DMS 273 (cell line): ENCODE results near the gene KRT34.
A peak's percentile ranks its signal among the peaks of the same experiment; 100 is the strongest.
"Not testable (repeated sequence)": the region's sequence is repeated elsewhere in the genome, so short reads cannot be mapped to it uniquely, and the experiment has no call there.

Source experiments
- DNase-seq: peaks from one replicate; lab custom pipeline; 2025; ENCODE audit not compliant: unreplicated experiment; lab: John Stamatoyannopoulos, UW

The KRT34 gene

GRCh38 chr17:41381943-41382342 lies at the start of gene KRT34:
KRT34 (minus strand) TSS chr17:41382306; CDS start chr17:41382246, 60 bp downstream.
- not testable (repeated sequence) for DNase-seq

- not testable (repeated sequence) for DNase-seq
Observed at GRCh38 chr17:41430376-41430775, 48.3 kb upstream of the KRT34 start.

GRCh38 chr17:41429667-41430066 lies 47.6 kb upstream of the KRT34 start:
- DNase-seq: no peak

- no peak for DNase-seq
Observed at GRCh38 chr17:41428591-41429291, 46.6 kb upstream of the KRT34 start.

- DNase-seq: no peak
Observed at GRCh38 chr17:41424111-41424635, 42.1 kb upstream of the KRT34 start, which contains the start of gene KRT37. KRT37 (minus strand) TSS chr17:41424585; CDS start chr17:41424523, 62 bp downstream.

- not testable (repeated sequence) for DNase-seq
Observed at GRCh38 chr17:41422586-41422985, 40.5 kb upstream of the KRT34 start.

GRCh38 chr17:41421617-41422016 lies 39.5 kb upstream of the KRT34 start:
- DNase-seq: no peak

GRCh38 chr17:41421116-41421515 lies 39.0 kb upstream of the KRT34 start:
- DNase-seq: no peak

GRCh38 chr17:41420134-41420533 lies 38.0 kb upstream of the KRT34 start:
- no peak for DNase-seq

GRCh38 chr17:41419716-41420115 lies 37.6 kb upstream of the KRT34 start:
- no peak for DNase-seq

- no peak for DNase-seq
Observed at GRCh38 chr17:41418116-41418860, 36.2 kb upstream of the KRT34 start.

GRCh38 chr17:41417576-41418015 lies 35.5 kb upstream of the KRT34 start:
- peak; percentile 18 for DNase-seq

- DNase-seq: no peak
Observed at GRCh38 chr17:41417127-41417526, 35.0 kb upstream of the KRT34 start.

GRCh38 chr17:41416479-41416878 lies 34.4 kb upstream of the KRT34 start:
- DNase-seq: no peak

GRCh38 chr17:41415833-41416335 lies 33.8 kb upstream of the KRT34 start:
- DNase-seq: no peak

GRCh38 chr17:41415411-41415810 lies 33.3 kb upstream of the KRT34 start:
- no peak for DNase-seq

GRCh38 chr17:41413982-41414381 lies 31.9 kb upstream of the KRT34 start:
- DNase-seq: no peak

GRCh38 chr17:41413353-41413957 lies 31.3 kb upstream of the KRT34 start:
- no peak for DNase-seq

GRCh38 chr17:41411072-41411840 lies 29.1 kb upstream of the KRT34 start:
- no peak for DNase-seq

GRCh38 chr17:41407226-41407625 lies 25.1 kb upstream of the KRT34 start:
- no peak for DNase-seq

- DNase-seq: no peak
Observed at GRCh38 chr17:41406205-41406604, 24.1 kb upstream of the KRT34 start.
